Measurements from ENCODE around the gene B3GALT5. TPM values are rescaled to one million over a fixed set of nuclear protein-coding genes. Genes with fewer than 3 reads are reported as not detected.

The B3GALT5 gene
- total and polyA plus RNA-seq, 8 donors, result 0.12 to 8.3 (median 2.7) TPM; not detected in 1

- 56 to 71% (median 64%) methylated on average over 2 of the region's 2 CpGs for WGBS, 5 donors
- Histone ChIP-seq H3K4me1 (peaks cover 0 to 5% (median 0%) of the 10 kb centered on the region in 4 donors), H3K4me3 (no peak overlapping the region), H3K36me3 (no peaks in the 10 kb centered on the region), H3K9me3 (no peaks in the 10 kb centered on the region), H3K27ac (no peak overlapping the region), H3K27me3 (no peaks in the 10 kb centered on the region)
- TF ChIP-seq CTCF (IDR thresholded peaks at IDR 0.05) (no peak), POLR2AphosphoS5 (IDR thresholded peaks at IDR 0.05) (no peak), POLR2A (IDR thresholded peaks at IDR 0.05) (no peak), EP300 (IDR thresholded peaks at IDR 0.05) (no peak)
- intact Hi-C loops (cut with DNase I; ENCODE audit: low total_unique reads), result no loop called here
- DNase-seq, result no peak
Measured at GRCh38 chr21:39681845-39682244, 69.1 kb downstream of the B3GALT5 start.

- no peak for TF ChIP-seq EP300 (IDR thresholded peaks at IDR 0.05)
- TF ChIP-seq POLR2AphosphoS5 (IDR thresholded peaks at IDR 0.05), result no peak
- no peak for TF ChIP-seq CTCF (IDR thresholded peaks at IDR 0.05)
- TF ChIP-seq POLR2A (IDR thresholded peaks at IDR 0.05), result no peak
- Histone ChIP-seq H3K27ac (no peak overlapping the region), H3K9me3 (no peaks in the 10 kb centered on the region), H3K4me1 (no peaks in the 10 kb centered on the region), H3K36me3 (no peaks in the 10 kb centered on the region), H3K27me3 (no peaks in the 10 kb centered on the region), H3K4me3 (no peak overlapping the region)
- 58 to 88% (median 74%) methylated on average over 1 of the region's 1 CpG for WGBS, 5 donors
- no peak for DNase-seq
- intact Hi-C loops (cut with DNase I; ENCODE audit: low total_unique reads), result no loop called here
Measured at GRCh38 chr21:39685236-39685635, 72.5 kb downstream of the B3GALT5 start.

- no peak for DNase-seq
- 93 to 98% (median 96%) methylated on average over 5 of the region's 5 CpGs for WGBS, 5 donors
- Histone ChIP-seq H3K4me1 (no peaks in the 10 kb centered on the region), H3K27me3 (no peaks in the 10 kb centered on the region), H3K4me3 (no peak overlapping the region), H3K36me3 (no peaks in the 10 kb centered on the region), H3K27ac (no peak overlapping the region), H3K9me3 (no peaks in the 10 kb centered on the region)
- intact Hi-C loops (cut with DNase I; ENCODE audit: low total_unique reads), result no loop called here
- TF ChIP-seq POLR2AphosphoS5 (IDR thresholded peaks at IDR 0.05) (no peak), EP300 (IDR thresholded peaks at IDR 0.05) (no peak), POLR2A (IDR thresholded peaks at IDR 0.05) (no peak), CTCF (IDR thresholded peaks at IDR 0.05) (no peak)
Measured at GRCh38 chr21:39685991-39686390, 73.3 kb downstream of the B3GALT5 start.

- no peaks in the 10 kb centered on the region for H3K4me1 ChIP-seq
- WGBS, 5 donors, result 44 to 65% (median 53%) methylated on average over 15 of the region's 15 CpGs
- no peaks in the 10 kb centered on the region for H3K27me3 ChIP-seq
- peak in 1 of 2 donors; percentile 47 for DNase-seq
- H3K4me3 ChIP-seq, result no peak overlapping the region
- H3K36me3 ChIP-seq, result no peaks in the 10 kb centered on the region
- intact Hi-C loops (cut with DNase I; ENCODE audit: low total_unique reads), result no loop called here
- no peaks in the 10 kb centered on the region for H3K9me3 ChIP-seq
- TF ChIP-seq POLR2AphosphoS5 (IDR thresholded peaks at IDR 0.05) (no peak), EP300 (IDR thresholded peaks at IDR 0.05) (no peak), CTCF (IDR thresholded peaks at IDR 0.05) (no peak)
- H3K27ac ChIP-seq, result peak overlapping the region; percentile 3 to 36 (median 23)
Measured at GRCh38 chr21:39686646-39687468, 74.1 kb downstream of the B3GALT5 start.
